Naive thymus-derived CD4-positive, alpha-beta T cell (primary cell): Measurements from ENCODE around the gene DENND5B. TPM values are rescaled to one million over a fixed set of nuclear protein-coding genes. Genes with fewer than 3 reads are reported as not detected.
"Not testable (repeated sequence)": the region's sequence is repeated elsewhere in the genome, so short reads cannot be mapped to it uniquely, and the experiment has no call there.

Source experiments
- ATAC-seq: fragments of 150-1000 bp; cut with Tn5 transposase; 2 replicates; pipeline ENCODE4 v1.10.0; 2021; ENCODE audit warnings: mild to moderate bottlenecking, moderate library complexity
- CTCF ChIA-PET: fragments of 350-600 bp; sonication (Branson Sonifier 250); formaldehyde crosslinking; loops from one replicate; lab custom pipeline; 2021; ENCODE audit warnings: antibody characterized with exemption; lab: Charles Lee
- POLR2A ChIA-PET: fragments of 350-600 bp; sonication (Branson Sonifier 250); formaldehyde crosslinking; loops from one replicate; lab custom pipeline; 2021; ENCODE audit warnings: antibody characterized with exemption, inconsistent platforms; lab: Charles Lee
- DNase-seq, 9 donors: peaks; one replicate each; pipeline versions ENCODE4 v3.0.0 to v3.0.0-alpha.2; 2020 to 2022; ENCODE audit warnings: mixed read lengths in 1 of 9
- H3K27ac ChIP-seq: one replicate; pipeline ENCODE4 v1.7.0; 2013; ENCODE audit warnings: mild to moderate bottlenecking, low read depth, low read length, moderate library complexity
- H3K27me3 ChIP-seq, 2 donors: one replicate each; pipeline ENCODE4 v1.7.0; 2013; ENCODE audit warnings: low read length in 2 of 2, mild to moderate bottlenecking in 2 of 2, moderate library complexity in 2 of 2; ENCODE audit not compliant: control insufficient read depth in 2 of 2, insufficient read depth in 2 of 2
- H3K36me3 ChIP-seq, 3 experiments: 1 replicate in 2 of 3; 2 replicates in 1 of 3; pipeline ENCODE4 v1.7.0; 2013; ENCODE audit warnings: low read length in 3 of 3, mild to moderate bottlenecking in 3 of 3, moderate library complexity in 1 of 3; ENCODE audit not compliant: insufficient read depth in 3 of 3, control insufficient read depth in 2 of 3
- H3K4me1 ChIP-seq, 2 donors: one replicate each; pipeline ENCODE4 v1.7.0; 2013; ENCODE audit warnings: low read length in 2 of 2, mild to moderate bottlenecking in 2 of 2, moderate library complexity in 1 of 2; ENCODE audit not compliant: control insufficient read depth in 2 of 2, insufficient read depth in 2 of 2
- H3K4me3 ChIP-seq: 2 replicates; pipeline ENCODE4 v1.7.0; 2013; ENCODE audit warnings: mild to moderate bottlenecking, low read length
- H3K9me3 ChIP-seq, 3 experiments: 1 replicate in 2 of 3; 2 replicates in 1 of 3; pipeline ENCODE4 v1.7.0; 2013; ENCODE audit warnings: low read length in 3 of 3; ENCODE audit not compliant: control insufficient read depth in 2 of 3
- H3K27ac Mint-ChIP-seq, 9 donors: one replicate each; pipeline ENCODE4 v1.8.0; 2020 to 2022; ENCODE audit warnings: mixed read lengths in 9 of 9, mild to moderate bottlenecking in 8 of 9, moderate library complexity in 5 of 9, inconsistent platforms in 2 of 9
- H3K27me3 Mint-ChIP-seq, 5 donors: one replicate each; pipeline ENCODE4 v1.8.0; 2021 to 2022; ENCODE audit warnings: mixed read lengths in 5 of 5, mild to moderate bottlenecking in 1 of 5
- H3K36me3 Mint-ChIP-seq, 5 donors: one replicate each; pipeline ENCODE4 v1.8.0; 2020 to 2022; ENCODE audit warnings: mixed read lengths in 5 of 5, mild to moderate bottlenecking in 3 of 5, inconsistent platforms in 1 of 5
- H3K4me1 Mint-ChIP-seq, 7 donors: one replicate each; pipeline ENCODE4 v1.8.0; 2020 to 2022; ENCODE audit warnings: mixed read lengths in 7 of 7, mild to moderate bottlenecking in 3 of 7, inconsistent platforms in 1 of 7
- H3K4me3 Mint-ChIP-seq, 10 donors: one replicate each; pipeline ENCODE4 v1.8.0; 2020 to 2022; ENCODE audit warnings: mild to moderate bottlenecking in 10 of 10, mixed read lengths in 10 of 10, moderate library complexity in 6 of 10, inconsistent platforms in 2 of 10
- H3K9me3 Mint-ChIP-seq, 11 donors: one replicate each; pipeline ENCODE4 v1.8.0; 2020 to 2022; ENCODE audit warnings: mixed read lengths in 11 of 11, mild to moderate bottlenecking in 4 of 11, inconsistent platforms in 1 of 11, moderate library complexity in 1 of 11
- intact Hi-C, 2 donors: fragments of 100-400 bp; cut with micrococcal nuclease; formaldehyde crosslinking; loops; one replicate each; pipeline ENCODE4 v1.15.1; 2023
- polyA plus RNA-seq, 2 donors: library from polyadenylated mRNA; unstranded; fragments of 300-500 nt; fragmentation: Illumina TruSeq; gene quantifications; one replicate each; pipeline ENCODE4 v1.2.3, GENCODE V29; 2021
- total RNA-seq, 6 experiments: library from RNA in 5 of 6; stranded (reverse) in 5 of 6; gene quantifications; 1 replicate in 5 of 6; 2 replicates in 1 of 6; pipeline ENCODE4 v1.2.3 and lab custom pipeline; 2021 to 2026

The DENND5B gene
- total and polyA plus RNA-seq, 7 experiments from 2014 or later, result 0.16 to 1.5 (median 0.29) TPM; not detected in 2

DNA sequence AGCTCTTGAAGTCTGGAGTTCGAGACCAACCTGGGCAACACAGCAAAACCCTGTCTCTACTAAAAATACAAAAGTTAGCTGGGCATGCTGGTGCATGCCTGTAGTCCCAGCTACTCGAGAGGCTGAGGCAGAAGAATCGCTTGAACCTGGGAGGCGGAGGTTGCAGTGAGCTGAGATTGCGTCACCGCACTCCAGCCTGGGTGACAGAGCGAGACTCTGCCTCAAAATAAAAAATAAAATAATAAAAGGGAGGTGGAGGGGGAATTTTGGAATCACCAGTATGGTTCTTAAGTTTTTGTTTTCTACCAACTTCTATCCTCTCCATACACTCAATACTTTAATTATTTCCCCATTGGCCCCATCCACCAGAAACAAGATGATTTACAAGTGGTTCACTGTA lies 16.6 kb downstream of the DENND5B start:
- H3K4me3 Mint-ChIP-seq, H3K4me3 ChIP-seq, H3K9me3 ChIP-seq, H3K9me3 Mint-ChIP-seq, H3K36me3 ChIP-seq, POLR2A ChIA-PET, DNase-seq, H3K36me3 Mint-ChIP-seq, H3K27me3 ChIP-seq, H3K27ac Mint-ChIP-seq, H3K4me1 Mint-ChIP-seq, H3K27ac ChIP-seq, CTCF ChIA-PET, H3K4me1 ChIP-seq, ATAC-seq, intact Hi-C loops: not testable (repeated sequence)
- peaks cover 0 to 20% (median 6%) of the 10 kb centered on the region in 5 donors for H3K27me3 Mint-ChIP-seq

DNA sequence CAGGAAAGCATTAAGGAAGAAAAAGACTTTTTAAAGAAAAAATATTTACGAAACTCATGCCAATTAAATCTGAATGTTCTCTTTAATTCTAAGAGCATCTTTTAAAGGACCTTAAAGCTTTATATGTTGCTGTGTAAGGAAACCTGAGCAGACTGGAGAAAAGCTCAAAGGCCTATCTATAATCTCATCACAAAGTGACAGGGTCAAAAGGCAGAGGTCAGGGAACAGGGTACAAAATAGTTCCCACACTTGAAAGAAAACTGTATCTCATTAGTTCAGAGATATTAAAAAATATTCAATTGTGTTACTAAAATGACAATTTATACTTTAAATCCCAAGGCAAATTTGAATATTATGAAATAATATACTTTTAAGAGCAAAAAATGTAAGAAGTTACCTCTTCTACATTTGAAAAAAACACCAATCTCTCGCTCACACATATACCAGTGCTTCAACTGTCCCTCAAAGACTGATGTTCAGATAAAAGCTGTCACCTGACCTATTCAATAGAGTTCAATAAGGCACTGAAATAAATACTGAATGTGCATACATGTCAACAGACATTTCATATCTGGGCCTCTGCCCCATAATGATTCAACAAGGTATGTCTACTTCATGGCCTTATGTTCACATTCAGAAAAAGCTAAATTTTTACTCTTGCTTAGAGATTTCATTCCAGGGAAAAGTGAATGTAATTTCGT lies 17.9 kb downstream of the DENND5B start:
- Histone ChIP-seq H3K4me3 (no peak overlapping the region), H3K27ac (no peak overlapping the region), H3K27me3 (no peaks in the 10 kb centered on the region), H3K4me1 (no peaks in the 10 kb centered on the region), H3K9me3 (no peaks in the 10 kb centered on the region), H3K36me3 (no peaks in the 10 kb centered on the region)
- intact Hi-C loops, result no loop called here
- POLR2A ChIA-PET, result no interaction called here
- H3K36me3 Mint-ChIP-seq, result no peaks in the 10 kb centered on the region
- H3K4me1 Mint-ChIP-seq, result no peaks in the 10 kb centered on the region
- H3K27me3 Mint-ChIP-seq, result peaks cover 0 to 21% (median 11%) of the 10 kb centered on the region in 5 donors
- no peak overlapping the region for H3K27ac Mint-ChIP-seq
- H3K4me3 Mint-ChIP-seq, result no peak overlapping the region
- no peak for DNase-seq
- ATAC-seq, result no peak
- H3K9me3 Mint-ChIP-seq, result no peaks in the 10 kb centered on the region
- CTCF ChIA-PET, result no interaction called here

DNA sequence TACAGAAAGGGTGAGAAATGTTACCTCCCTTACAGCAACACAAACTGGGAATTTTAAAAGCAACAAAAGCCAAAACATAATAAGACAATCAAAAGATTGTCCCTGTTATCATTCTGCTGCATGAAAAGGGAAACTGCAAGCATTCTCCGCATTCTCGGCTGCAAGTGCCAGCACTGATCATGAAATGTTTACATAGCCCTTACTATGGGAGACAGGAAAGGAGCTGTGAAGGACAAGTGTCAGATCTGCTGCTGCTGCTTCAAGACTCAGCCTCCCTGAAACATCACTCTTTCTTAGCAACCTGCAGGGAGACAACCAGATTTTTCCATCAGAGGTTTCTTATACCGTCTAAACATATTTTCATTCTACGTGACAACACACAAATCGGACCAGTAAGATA lies 20.1 kb downstream of the DENND5B start:
- Histone ChIP-seq H3K9me3 (no peaks in the 10 kb centered on the region), H3K4me1 (no peaks in the 10 kb centered on the region), H3K4me3 (no peak overlapping the region), H3K36me3 (no peaks in the 10 kb centered on the region), H3K27me3 (no peaks in the 10 kb centered on the region), H3K27ac (no peak overlapping the region)
- Mint-ChIP-seq H3K4me3 (no peak overlapping the region), H3K27me3 (peaks cover 0 to 20% (median 11%) of the 10 kb centered on the region in 5 donors), H3K9me3 (no peaks in the 10 kb centered on the region), H3K4me1 (no peaks in the 10 kb centered on the region), H3K27ac (no peak overlapping the region), H3K36me3 (no peaks in the 10 kb centered on the region)
- ChIA-PET CTCF (no interaction called here), POLR2A (no interaction called here)
- intact Hi-C loops, result no loop called here
- ATAC-seq (no peak), DNase-seq (no peak)

DNA sequence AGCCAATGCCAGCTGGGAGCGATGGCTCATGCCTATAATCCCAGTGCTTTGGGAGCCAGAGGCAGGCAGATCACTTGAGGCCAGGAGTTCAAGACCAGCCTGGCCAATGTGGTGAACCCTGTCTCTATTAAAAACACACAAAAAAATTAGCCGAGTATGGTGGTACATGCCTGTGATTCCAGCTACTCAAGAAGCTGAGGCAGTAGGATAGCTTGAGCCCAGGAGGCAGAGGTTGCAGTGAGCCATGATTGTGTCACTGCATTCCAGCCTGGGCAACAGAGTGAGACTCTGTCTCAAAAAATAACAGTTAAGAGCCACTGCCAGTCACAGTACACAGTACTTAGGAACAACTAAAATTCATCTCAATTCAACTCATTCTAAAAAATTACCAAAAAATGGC lies 21.4 kb downstream of the DENND5B start:
- H3K9me3 ChIP-seq, CTCF ChIA-PET, H3K36me3 Mint-ChIP-seq, H3K4me1 ChIP-seq, H3K27ac ChIP-seq, DNase-seq, POLR2A ChIA-PET, H3K4me1 Mint-ChIP-seq, H3K4me3 Mint-ChIP-seq, H3K36me3 ChIP-seq, H3K27me3 ChIP-seq, H3K9me3 Mint-ChIP-seq, intact Hi-C loops, H3K4me3 ChIP-seq, H3K27ac Mint-ChIP-seq, ATAC-seq: not testable (repeated sequence)
- H3K27me3 Mint-ChIP-seq, result peaks cover 0 to 18% (median 11%) of the 10 kb centered on the region in 5 donors

DNA sequence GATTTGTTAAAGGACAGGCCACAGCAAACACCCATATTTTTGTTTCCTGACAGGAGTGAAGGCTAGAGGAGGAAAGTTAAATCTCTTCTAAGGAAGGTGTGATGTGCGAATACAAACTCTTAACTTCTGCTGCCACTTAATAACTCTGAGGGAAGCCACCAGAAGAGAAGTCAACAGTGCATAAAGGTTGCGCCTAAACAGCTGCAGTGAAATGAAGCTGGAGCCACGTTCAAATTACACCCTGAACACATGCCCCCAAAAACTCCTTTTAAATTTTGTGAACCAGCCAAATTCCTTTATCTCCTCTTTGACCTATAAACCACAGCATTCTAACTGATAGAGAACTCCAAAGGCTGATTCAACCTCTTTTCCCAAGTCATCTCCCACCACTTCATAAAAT lies 22.4 kb downstream of the DENND5B start:
- intact Hi-C loops, result no loop called here
- ATAC-seq, result no peak
- Mint-ChIP-seq H3K27me3 (peaks cover 0 to 14% (median 11%) of the 10 kb centered on the region in 5 donors), H3K36me3 (no peaks in the 10 kb centered on the region), H3K27ac (no peak overlapping the region), H3K9me3 (no peaks in the 10 kb centered on the region), H3K4me3 (no peak overlapping the region), H3K4me1 (no peaks in the 10 kb centered on the region)
- H3K27ac ChIP-seq, result no peak overlapping the region
- H3K27me3 ChIP-seq, result no peaks in the 10 kb centered on the region
- no peaks in the 10 kb centered on the region for H3K4me1 ChIP-seq
- DNase-seq, result no peak
- ChIA-PET POLR2A (no interaction called here), CTCF (no interaction called here)
- H3K4me3 ChIP-seq, result no peak overlapping the region
- no peaks in the 10 kb centered on the region for H3K9me3 ChIP-seq
- no peaks in the 10 kb centered on the region for H3K36me3 ChIP-seq

DNA sequence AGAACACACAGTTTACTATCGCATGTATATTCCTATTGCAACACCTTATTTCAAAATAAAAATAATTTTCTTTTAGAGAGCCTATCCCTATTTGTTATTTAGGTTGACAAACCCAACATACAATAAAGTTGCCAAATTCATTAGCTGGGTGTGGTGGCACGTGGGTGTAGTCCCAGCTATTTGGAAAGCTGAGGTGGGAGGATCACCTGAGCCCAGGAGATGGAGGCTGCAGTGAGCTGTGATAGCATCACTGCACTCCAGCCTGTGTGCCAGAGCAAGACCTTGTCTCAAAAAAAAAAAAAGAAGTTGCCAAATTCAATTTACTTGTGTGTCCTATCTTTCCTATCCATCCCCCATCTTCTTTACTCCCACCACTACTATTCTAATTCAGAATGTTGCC lies 23.9 kb downstream of the DENND5B start:
- no peak for ATAC-seq
- Histone ChIP-seq H3K36me3 (no peaks in the 10 kb centered on the region), H3K4me1 (no peaks in the 10 kb centered on the region), H3K27ac (no peak overlapping the region), H3K27me3 (no peaks in the 10 kb centered on the region), H3K4me3 (no peak overlapping the region), H3K9me3 (no peaks in the 10 kb centered on the region)
- Mint-ChIP-seq H3K36me3 (no peaks in the 10 kb centered on the region), H3K27me3 (peaks cover 2 to 8% (median 5%) of the 10 kb centered on the region in 5 donors), H3K9me3 (no peaks in the 10 kb centered on the region), H3K4me3 (no peak overlapping the region), H3K27ac (no peak overlapping the region), H3K4me1 (no peaks in the 10 kb centered on the region)
- intact Hi-C loops, result no loop called here
- POLR2A ChIA-PET, result no interaction called here
- CTCF ChIA-PET, result no interaction called here
- no peak for DNase-seq

DNA sequence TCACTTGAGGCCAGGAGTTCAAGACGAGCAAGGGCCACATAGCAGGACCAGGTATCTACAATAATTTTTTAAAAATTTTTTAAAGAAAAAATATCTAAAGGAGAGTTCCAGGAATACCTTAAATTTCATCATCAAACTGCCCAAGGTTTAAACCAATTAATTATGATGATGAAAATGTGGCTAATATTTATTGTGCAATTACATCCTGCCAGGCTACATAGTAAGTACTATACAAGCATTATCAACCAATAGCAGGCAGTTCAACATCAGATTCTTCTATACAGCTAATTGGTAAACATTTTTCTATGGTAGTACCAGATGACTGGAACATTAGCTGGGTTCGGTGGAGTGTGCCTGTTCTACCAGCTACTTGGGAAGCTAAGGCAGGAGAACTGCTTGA lies 24.4 kb downstream of the DENND5B start:
- H3K27ac ChIP-seq, result no peak overlapping the region
- H3K9me3 ChIP-seq, result no peaks in the 10 kb centered on the region
- ChIA-PET POLR2A (no interaction called here), CTCF (no interaction called here)
- Mint-ChIP-seq H3K27me3 (peaks cover 2 to 8% (median 5%) of the 10 kb centered on the region in 5 donors), H3K9me3 (no peaks in the 10 kb centered on the region), H3K36me3 (no peaks in the 10 kb centered on the region), H3K4me1 (no peaks in the 10 kb centered on the region), H3K4me3 (no peak overlapping the region), H3K27ac (no peak overlapping the region)
- no peaks in the 10 kb centered on the region for H3K36me3 ChIP-seq
- H3K27me3 ChIP-seq, result no peaks in the 10 kb centered on the region
- intact Hi-C loops, result no loop called here
- ATAC-seq (no peak), DNase-seq (no peak)
- H3K4me3 ChIP-seq, result no peak overlapping the region
- no peaks in the 10 kb centered on the region for H3K4me1 ChIP-seq
